ENCODE data around the gene VAT1. TPM values are rescaled to one million over a fixed set of nuclear protein-coding genes. Genes with fewer than 3 reads are reported as not detected.
A peak's percentile ranks its signal among the peaks of the same experiment; 100 is the strongest.

The VAT1 gene
- total RNA-seq, 2 experiments from 2014 or later, result 32.6 to 34.7 TPM

DNA sequence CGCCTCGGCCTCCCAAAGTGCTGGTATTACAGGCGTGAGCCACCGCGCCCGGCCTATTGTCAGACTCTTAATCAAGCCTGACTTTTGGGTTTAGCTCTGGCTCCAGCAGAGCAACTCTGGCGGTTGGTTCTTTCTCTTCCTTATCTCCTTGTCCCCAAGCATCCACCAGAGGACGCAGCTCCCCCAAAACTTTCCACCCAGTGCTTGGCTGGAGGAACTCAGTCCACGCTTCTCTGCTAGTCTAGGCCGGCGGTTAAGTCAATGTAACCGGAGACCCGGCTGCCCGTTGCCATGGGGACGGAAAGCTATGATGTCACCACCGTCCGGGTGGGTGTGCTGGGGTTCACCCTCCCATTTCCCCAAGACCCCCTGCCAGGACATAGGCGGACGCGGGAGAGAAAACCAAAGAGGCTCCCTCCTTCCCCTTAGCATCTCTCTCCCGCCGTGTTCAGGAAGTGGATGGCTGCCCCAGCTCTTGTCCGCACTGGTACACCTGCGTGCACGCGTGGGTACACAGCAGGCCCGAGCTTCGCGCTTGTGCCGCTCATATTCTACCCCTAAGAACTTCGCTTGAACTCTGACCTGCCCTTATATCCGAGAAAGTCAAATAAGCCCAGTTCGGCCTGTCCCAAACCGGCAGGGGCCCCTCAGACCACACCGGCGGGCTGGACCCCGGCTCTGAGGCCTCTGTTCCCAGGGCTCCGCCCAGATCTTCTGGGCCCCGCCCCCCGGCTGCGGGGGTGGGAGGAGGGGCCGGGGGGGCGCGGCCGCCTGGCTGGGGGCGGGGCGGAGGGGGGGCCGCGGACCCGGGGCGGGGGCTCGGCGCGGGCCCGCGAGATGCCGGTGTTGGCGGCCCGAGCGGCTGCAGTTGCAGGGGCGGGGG is 2.5 kb upstream of the VAT1 start, which contains the start of gene RND2:
Gene RND2 (plus strand): TSS at position 825 of the 883 bp plus-strand sequence. CDS start 117 bp downstream, outside the sequence.
- intact Hi-C loops (cut with micrococcal nuclease), result loop anchor here (1.0 kb wide), 3 partner anchors 101 to 291 kb away; partner anchors contain the start of gene BRCA1
- no peaks in the 10 kb centered on the region for H3K9me3 Mint-ChIP-seq

DNA sequence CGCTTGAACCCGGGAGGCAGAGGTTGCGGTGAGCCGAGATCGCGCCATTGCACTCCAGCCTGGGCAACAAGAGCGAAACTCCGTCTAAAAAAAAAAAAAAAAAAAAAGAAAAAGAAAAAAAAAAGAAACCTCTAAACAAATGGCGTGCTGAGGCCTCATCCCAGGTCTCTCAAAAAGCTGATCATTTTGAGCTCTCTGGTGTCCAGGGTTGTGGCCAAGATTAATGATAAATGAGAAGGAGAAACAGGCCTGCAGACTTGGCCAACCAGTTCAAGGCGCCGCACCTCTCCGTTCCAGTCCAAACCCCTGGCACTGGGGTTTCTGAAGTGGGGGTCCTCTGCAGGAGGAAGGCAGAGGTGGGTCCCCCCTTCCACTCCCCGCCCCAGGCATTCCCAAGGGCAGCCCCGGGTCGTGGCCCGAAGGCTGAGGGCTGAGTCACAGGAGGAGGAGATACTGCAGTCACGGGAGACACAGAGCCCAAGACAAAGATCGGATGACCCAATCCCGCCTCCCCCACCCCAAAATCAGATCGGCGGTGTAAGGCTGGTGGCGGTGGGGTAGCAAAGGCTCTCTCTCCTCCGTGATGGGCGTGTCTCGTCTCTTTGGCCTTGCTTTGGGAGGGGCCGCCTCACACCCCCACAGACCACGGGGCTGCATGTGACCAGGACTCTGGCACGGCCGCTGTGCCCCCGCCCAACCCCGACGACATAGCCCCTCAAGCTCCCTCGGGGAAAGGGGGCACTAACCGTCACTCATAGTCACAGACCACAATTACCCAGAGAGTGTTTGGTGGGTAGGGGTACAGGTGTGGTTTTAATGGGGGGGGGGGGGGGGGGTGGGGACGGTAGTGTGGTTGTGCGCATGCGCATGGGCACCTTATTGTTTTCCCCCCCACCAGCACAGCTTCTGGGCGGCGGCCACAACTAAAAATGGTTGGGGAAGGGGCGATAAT is 1.1 kb downstream of the VAT1 start:
- H3K4me3 Mint-ChIP-seq, result peak overlapping the region; percentile 82
- CTCF ChIA-PET, result interaction anchor here (0.5 to 1.7 kb wide), 4 partner anchors 14 to 61 kb away, joined by 3 to 5 read pairs (median 4); partner anchors contain the start of gene IFI35
- no peak overlapping the region for H3K27ac Mint-ChIP-seq
- intact Hi-C loops (cut with micrococcal nuclease), result no loop called here
- no peaks in the 10 kb centered on the region for H3K36me3 Mint-ChIP-seq (ENCODE audit: low read depth)
- no peaks in the 10 kb centered on the region for H3K27me3 Mint-ChIP-seq (ENCODE audit: low read depth)
- H3K4me1 Mint-ChIP-seq (ENCODE audit: low read depth), result peaks cover 34% of the 10 kb centered on the region
- no peaks in the 10 kb centered on the region for H3K9me3 Mint-ChIP-seq
- DNase-seq, result no peak

More for the DNA sequence above, 2.5 kb upstream of the VAT1 start, which contains the start of gene RND2:
- peak within 1 kb of the TSS; percentile 80 for H3K4me3 Mint-ChIP-seq
- H3K27ac Mint-ChIP-seq, result no peak within 1 kb of the TSS
- no peaks in the 10 kb centered on the region for H3K36me3 Mint-ChIP-seq (ENCODE audit: low read depth)
- no peaks in the 10 kb centered on the region for H3K27me3 Mint-ChIP-seq (ENCODE audit: low read depth)
- peaks cover 24% of the 10 kb centered on the region for H3K4me1 Mint-ChIP-seq (ENCODE audit: low read depth)
- peak; percentile 90 for DNase-seq
- CTCF ChIA-PET, result interaction anchor here (0.7 to 1.4 kb wide), 9 partner anchors 12 to 458 kb away, joined by 3 to 7 read pairs (median 3); partner anchors contain the start of genes BECN1 and RPL27

DNA sequence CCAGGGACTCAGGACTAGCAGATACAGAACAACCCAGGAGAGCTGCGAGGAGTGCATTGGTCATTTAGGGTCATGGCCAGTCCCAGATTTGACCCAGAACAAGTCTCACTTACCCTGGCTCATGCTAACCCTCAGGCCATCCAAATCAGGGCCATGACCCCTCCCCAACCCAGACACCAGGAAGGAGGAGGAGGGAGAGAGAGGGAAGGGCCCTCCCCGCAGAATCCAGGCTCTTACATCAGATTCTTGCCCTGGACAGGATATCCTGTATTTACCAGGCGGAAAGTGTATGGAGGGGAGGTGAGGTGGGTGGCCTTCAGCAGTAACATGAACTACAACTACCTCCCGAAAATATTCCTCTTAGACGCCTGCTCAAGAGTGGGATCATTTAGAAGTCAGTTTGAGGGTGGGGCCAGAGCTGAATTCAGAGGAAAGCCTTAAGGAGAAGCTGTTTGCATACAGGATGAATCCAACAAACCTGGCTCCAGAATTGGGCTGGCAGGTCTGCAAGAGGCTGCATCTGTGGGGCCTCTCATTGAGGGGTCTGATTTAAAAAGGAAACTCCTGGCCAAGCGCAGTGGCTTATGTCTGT is 2.1 kb downstream of the VAT1 start:
- Mint-ChIP-seq H3K9me3 (no peaks in the 10 kb centered on the region), H3K27ac (no peak overlapping the region), H3K4me3 (peak overlapping the region; percentile 21), H3K4me1 (ENCODE audit: low read depth) (peaks cover 34% of the 10 kb centered on the region), H3K36me3 (ENCODE audit: low read depth) (no peaks in the 10 kb centered on the region), H3K27me3 (ENCODE audit: low read depth) (no peaks in the 10 kb centered on the region)
- CTCF ChIA-PET, result interaction anchor here (0.5 to 1.7 kb wide), 3 partner anchors 13 to 60 kb away, joined by 3 to 5 read pairs (median 3); partner anchors contain the start of gene IFI35
- DNase-seq, result no peak
- intact Hi-C loops (cut with micrococcal nuclease), result no loop called here

DNA sequence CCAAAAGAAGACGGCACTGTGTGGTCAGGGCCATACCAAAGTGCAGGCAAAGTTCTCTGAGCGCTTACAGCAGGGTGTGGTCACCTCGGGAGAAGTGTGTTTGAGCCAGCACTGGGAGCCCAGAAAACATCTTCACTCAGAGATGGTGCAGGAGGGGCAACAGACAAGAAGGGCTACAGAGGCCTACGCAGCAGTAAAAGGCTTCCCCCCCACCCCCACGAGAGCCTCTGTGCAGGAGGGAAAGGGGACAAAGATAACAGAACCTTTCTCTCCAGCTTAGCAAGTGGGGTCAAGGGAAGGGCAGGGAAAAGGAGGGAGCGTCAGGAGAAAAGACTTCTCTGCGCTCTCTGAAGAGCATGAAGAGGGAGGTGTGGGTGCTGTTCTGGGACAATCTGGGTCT is 2.8 kb downstream of the VAT1 start:
- peaks cover 29% of the 10 kb centered on the region for H3K4me1 Mint-ChIP-seq (ENCODE audit: low read depth)
- H3K9me3 Mint-ChIP-seq, result no peaks in the 10 kb centered on the region
- intact Hi-C loops (cut with micrococcal nuclease), result no loop called here
- no peak for DNase-seq
- H3K27me3 Mint-ChIP-seq (ENCODE audit: low read depth), result no peaks in the 10 kb centered on the region
- H3K27ac Mint-ChIP-seq, result no peak overlapping the region
- H3K4me3 Mint-ChIP-seq, result no peak overlapping the region
- CTCF ChIA-PET, result no interaction called here
- H3K36me3 Mint-ChIP-seq (ENCODE audit: low read depth), result no peaks in the 10 kb centered on the region

DNA sequence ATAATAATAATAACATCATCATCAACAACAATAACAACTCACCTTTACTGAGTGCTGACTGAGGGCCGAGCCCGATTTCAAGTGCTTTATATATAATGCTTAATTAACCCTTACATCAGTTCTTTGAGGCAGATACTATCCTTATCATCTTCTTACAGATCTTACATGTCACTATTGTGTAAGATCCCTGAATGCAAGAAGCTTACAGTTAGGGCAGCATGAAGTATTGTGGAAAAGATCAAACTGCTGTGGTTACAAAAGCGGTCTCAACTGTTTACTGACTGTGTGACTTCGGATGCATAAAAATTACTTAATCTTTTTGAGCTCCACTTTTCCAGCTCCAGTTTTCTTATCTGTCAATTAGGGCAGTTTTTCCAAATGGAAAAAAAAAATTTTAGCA is 3.3 kb downstream of the VAT1 start:
- Mint-ChIP-seq H3K9me3 (no peaks in the 10 kb centered on the region), H3K4me3 (no peak overlapping the region), H3K27ac (no peak overlapping the region), H3K27me3 (ENCODE audit: low read depth) (no peaks in the 10 kb centered on the region), H3K4me1 (ENCODE audit: low read depth) (peaks cover 26% of the 10 kb centered on the region), H3K36me3 (ENCODE audit: low read depth) (no peaks in the 10 kb centered on the region)
- CTCF ChIA-PET, result no interaction called here
- intact Hi-C loops (cut with micrococcal nuclease), result no loop called here
- DNase-seq, result no peak

DNA sequence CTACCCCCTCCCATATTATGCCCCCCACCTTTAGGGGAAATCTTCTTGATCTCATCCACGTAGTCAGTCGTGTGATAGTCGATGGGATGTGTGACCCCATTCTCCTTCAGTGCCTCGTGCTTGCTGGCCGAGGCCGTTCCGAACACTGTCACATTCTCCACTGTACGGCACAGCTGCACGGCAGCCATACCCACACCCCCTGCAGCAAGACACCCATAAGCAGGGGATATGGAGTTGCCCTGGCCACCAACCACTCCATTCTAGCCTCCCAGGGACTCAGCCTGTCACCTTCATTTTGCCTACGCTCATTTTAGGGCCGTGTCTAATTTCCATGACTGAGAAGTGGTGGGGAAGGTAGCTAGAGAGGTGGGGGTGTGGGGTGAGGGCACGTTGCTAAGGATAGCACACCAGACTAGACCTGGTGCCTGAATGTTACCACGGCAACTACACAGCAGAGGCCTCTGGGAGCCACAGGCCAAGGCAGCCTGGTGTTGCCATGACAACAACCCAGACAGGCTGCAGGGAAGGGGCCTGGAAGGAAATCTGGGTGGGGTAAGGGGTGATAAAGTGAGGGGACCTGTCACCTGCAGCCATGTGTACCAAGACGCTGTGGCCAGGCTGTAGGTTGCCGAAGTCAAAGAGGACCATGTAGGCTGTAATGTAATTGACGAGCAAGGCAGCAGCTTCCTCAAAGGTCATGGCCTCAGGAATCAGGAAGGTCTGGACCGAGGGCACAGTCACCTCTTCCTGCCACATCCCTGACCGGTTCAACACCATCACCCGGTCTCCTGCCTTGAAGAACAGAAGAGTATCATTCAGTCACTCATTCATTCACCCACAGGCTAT is 4.0 kb downstream of the VAT1 start:
- Mint-ChIP-seq H3K4me1 (ENCODE audit: low read depth) (peaks cover 24% of the 10 kb centered on the region), H3K27ac (no peak overlapping the region), H3K9me3 (no peaks in the 10 kb centered on the region), H3K27me3 (ENCODE audit: low read depth) (no peaks in the 10 kb centered on the region), H3K36me3 (ENCODE audit: low read depth) (peaks cover 4% of the 10 kb centered on the region), H3K4me3 (no peak overlapping the region)
- CTCF ChIA-PET, result interaction anchor here (0.6 kb wide), 1 partner anchor 533 kb away, joined by 5 read pairs; no protein-coding TSS in a partner anchor
- no peak for DNase-seq
- intact Hi-C loops (cut with micrococcal nuclease), result no loop called here

DNA sequence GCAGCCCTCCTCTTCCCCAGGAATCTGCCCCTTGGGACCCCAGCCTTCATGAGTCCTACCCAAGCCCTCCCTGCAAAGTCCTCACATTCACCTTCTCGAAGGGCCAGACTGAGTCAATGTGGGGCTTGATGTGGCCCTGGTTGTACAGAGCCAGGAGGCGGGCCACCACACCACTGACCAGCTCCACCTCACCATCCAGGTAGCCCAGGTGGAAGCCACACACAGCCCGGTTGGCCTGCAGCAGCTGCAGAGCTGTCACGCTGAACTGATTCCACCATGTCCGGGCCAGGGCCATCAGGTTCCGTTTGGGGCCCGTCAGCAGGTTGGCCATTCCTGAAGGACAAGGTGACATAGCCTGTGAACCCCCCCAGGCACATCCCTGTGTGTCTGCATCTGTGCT is 6.0 kb downstream of the VAT1 start:
- no peak for DNase-seq
- CTCF ChIA-PET, result no interaction called here
- Mint-ChIP-seq H3K4me1 (ENCODE audit: low read depth) (peaks cover 20% of the 10 kb centered on the region), H3K27ac (no peak overlapping the region), H3K36me3 (ENCODE audit: low read depth) (peaks cover 7% of the 10 kb centered on the region), H3K27me3 (ENCODE audit: low read depth) (no peaks in the 10 kb centered on the region), H3K9me3 (no peaks in the 10 kb centered on the region), H3K4me3 (no peak overlapping the region)
- intact Hi-C loops (cut with micrococcal nuclease), result no loop called here

DNA sequence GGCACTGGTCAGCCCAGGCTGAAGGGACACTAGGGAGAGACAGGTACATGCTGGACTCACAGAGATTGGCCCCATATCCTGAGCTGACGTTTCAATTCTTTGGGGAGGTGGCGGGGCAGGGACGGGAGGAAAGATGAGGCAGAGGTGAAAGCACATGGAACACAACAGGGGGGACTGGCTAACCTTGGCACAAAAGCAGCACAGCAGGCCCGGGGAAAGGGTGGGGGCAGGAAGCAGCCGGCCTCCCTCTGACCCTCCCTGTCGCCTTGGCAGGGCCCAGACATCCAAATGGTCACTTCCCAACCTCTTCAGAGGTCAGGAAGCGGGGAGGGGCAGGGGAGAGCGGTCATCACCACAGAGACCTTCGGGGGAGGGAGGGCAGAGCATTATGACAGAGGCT is 6.6 kb downstream of the VAT1 start:
- CTCF ChIA-PET, result no interaction called here

DNA sequence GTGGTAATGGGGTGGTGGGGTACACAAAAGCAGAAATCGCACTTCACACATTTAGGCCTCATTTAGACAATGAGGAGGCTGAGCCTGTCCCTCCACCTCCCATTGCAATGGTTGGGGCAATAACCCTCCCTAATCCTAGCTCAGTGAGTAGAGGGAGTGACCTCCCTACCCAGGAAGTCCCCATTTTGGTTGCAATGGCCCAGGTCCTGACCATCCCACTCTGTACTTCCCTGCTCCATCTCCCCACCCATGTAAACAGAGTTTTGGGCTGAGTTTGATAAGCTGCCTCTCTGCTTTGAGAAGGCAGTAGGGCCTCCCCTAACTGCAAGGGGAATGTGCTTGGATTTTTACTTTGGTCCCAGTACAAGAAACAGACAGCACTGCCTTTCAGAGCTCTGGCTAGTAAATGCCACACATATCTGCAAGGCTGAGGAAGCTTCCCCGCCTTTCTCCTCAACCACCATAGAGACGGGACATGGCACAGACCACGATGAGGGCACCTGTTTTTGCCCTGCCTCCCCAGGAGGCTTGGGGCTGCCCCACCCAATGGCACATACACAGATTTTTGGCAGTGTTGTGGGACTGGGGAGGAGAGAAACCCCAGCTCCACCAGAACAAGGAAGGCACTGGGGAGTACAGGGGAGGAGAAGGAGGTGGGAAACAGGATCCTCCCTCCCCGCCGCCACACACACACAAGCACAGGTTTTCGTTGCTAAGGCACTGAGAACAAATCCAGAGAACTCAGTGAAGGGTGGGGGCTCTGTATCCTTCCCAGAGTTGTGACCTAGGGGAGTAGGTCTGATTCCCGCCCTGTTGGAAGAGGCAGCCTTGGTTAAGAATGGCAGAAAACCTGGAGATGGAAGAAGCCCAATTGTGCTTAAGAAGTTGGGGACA is 7.3 kb downstream of the VAT1 start:
- CTCF ChIA-PET, result no interaction called here
- Mint-ChIP-seq H3K4me3 (no peak overlapping the region), H3K36me3 (ENCODE audit: low read depth) (peaks cover 8% of the 10 kb centered on the region), H3K9me3 (no peaks in the 10 kb centered on the region), H3K27me3 (ENCODE audit: low read depth) (no peaks in the 10 kb centered on the region), H3K27ac (peak overlapping the region; percentile 19), H3K4me1 (ENCODE audit: low read depth) (peaks cover 21% of the 10 kb centered on the region)
- no peak for DNase-seq
- intact Hi-C loops (cut with micrococcal nuclease), result no loop called here

More for the DNA sequence above, 6.6 kb downstream of the VAT1 start:
- no peaks in the 10 kb centered on the region for H3K27me3 Mint-ChIP-seq (ENCODE audit: low read depth)
- H3K4me3 Mint-ChIP-seq, result no peak overlapping the region
- intact Hi-C loops (cut with micrococcal nuclease), result no loop called here
- peaks cover 17% of the 10 kb centered on the region for H3K4me1 Mint-ChIP-seq (ENCODE audit: low read depth)
- no peaks in the 10 kb centered on the region for H3K9me3 Mint-ChIP-seq
- no peak for DNase-seq
- peaks cover 7% of the 10 kb centered on the region for H3K36me3 Mint-ChIP-seq (ENCODE audit: low read depth)
- H3K27ac Mint-ChIP-seq, result no peak overlapping the region

DNA sequence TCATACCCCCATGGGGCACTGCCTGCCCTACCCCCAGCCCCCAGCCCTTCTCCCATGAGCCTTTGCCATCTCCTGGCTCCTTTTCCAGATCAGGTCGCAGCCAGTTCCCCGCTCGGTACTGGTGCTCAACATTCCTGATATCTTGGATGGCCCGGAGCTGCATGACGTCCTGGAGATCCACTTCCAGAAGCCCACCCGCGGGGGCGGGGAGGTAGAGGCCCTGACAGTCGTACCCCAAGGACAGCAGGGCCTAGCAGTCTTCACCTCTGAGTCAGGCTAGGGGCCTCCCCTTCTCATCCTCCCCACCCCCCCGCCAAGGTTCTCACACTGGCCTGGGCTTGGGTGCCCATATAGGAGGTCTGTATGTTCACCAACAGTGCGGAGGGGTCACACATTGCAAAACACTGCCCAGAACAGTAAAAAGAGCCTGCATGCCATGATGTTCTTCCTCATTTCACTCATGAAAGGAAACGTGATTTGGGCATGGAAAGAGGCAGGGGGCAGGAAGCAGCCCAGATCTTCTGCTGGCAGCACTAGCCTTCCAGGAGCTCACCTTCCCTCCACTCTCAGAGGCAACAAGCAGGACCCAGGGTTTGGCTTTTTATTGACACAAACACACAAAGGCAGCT is 8.1 kb downstream of the VAT1 start:
- CTCF ChIA-PET, result no interaction called here
- intact Hi-C loops (cut with micrococcal nuclease), result no loop called here

More for the DNA sequence above, 8.1 kb downstream of the VAT1 start:
- H3K27me3 Mint-ChIP-seq (ENCODE audit: low read depth), result no peaks in the 10 kb centered on the region
- peaks cover 8% of the 10 kb centered on the region for H3K36me3 Mint-ChIP-seq (ENCODE audit: low read depth)
- H3K4me1 Mint-ChIP-seq (ENCODE audit: low read depth), result peaks cover 15% of the 10 kb centered on the region
- no peak for DNase-seq
- H3K4me3 Mint-ChIP-seq, result no peak overlapping the region
- no peak overlapping the region for H3K27ac Mint-ChIP-seq
- H3K9me3 Mint-ChIP-seq, result no peaks in the 10 kb centered on the region
